ENCODE results near the gene OPCML.

OPCML gene

DNA sequence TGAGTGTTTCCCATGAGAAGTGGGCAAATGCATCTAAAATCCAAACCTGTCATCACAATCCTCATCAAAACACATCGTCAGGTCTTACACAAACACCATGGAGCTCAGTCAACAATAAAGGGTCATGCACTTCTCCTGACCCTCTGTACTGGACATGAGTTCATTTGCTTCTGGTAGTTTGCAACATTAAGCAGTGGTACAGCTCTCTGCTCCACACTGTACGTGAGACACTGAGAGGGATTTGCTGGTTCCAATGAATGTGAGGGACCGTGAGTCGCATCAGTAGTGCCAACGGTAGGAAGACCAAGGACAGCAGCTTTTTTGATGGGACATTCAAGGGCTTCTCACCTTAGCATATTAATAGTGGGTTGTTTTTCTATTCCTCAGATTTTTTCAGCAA lies 752.3 kb downstream of the OPCML start:
- TF ChIP-seq, protein P1, sequence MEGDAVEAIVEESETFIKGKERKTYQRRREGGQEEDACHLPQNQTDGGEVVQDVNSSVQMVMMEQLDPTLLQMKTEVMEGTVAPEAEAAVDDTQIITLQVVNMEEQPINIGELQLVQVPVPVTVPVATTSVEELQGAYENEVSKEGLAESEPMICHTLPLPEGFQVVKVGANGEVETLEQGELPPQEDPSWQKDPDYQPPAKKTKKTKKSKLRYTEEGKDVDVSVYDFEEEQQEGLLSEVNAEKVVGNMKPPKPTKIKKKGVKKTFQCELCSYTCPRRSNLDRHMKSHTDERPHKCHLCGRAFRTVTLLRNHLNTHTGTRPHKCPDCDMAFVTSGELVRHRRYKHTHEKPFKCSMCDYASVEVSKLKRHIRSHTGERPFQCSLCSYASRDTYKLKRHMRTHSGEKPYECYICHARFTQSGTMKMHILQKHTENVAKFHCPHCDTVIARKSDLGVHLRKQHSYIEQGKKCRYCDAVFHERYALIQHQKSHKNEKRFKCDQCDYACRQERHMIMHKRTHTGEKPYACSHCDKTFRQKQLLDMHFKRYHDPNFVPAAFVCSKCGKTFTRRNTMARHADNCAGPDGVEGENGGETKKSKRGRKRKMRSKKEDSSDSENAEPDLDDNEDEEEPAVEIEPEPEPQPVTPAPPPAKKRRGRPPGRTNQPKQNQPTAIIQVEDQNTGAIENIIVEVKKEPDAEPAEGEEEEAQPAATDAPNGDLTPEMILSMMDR (IDR thresholded peaks at IDR 0.05): no peak

DNA sequence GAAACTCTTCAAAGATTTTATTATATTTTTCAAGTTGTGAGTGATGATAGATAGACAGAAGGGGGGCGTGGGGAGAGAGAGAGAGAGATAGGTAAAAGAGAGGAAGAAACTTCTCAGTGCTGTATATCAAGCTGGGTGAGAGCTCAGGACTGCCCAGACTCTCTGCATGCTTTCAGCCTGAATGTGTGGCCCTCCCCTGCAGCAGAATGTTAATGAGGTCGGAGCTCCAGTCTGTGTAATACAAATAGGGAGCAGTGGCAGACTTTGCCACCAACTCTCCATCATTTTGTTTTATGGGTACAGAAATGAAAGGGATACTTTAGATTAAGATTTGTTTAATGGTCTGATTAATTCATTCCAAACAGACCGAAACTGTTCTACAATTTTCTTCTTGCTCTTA lies 752.8 kb downstream of the OPCML start:
- TF ChIP-seq, protein P1 (IDR thresholded peaks at IDR 0.05): no peak

- TF ChIP-seq, protein P1 (IDR thresholded peaks at IDR 0.05): no peak
These were observed 755.0 kb downstream of the OPCML start for GRCh38 chr11:132777067-132777975.

GRCh38 chr11:132773751-132774150 lies 758.5 kb downstream of the OPCML start:
- TF ChIP-seq, protein P1 (IDR thresholded peaks at IDR 0.05): no peak

GRCh38 chr11:132772703-132773545 lies 759.4 kb downstream of the OPCML start:
- TF ChIP-seq, protein P1 (IDR thresholded peaks at IDR 0.05): no peak

DNA sequence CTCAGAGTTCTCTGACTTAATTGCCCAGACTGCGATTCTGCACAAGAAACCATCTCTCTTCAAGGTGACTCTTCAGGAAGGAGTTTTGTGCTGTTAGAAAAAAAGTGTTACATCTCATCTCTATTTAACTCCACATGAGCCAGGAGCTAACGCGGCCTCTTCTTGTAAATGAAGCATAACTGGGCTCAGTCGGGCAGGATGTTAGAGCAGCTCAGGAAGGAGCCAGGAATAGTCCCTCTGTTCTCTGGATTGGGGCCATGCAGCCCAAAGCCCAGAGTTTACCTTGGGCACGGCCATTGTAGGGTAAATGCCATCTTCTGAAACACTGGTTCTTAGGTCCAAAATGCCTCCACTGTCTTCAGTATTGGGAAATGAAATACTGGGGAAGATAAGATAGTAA lies 760.6 kb downstream of the OPCML start:
- TF ChIP-seq, protein P1 (IDR thresholded peaks at IDR 0.05): no peak

GRCh38 chr11:132770829-132771530 lies 761.3 kb downstream of the OPCML start:
- TF ChIP-seq, protein P1 (IDR thresholded peaks at IDR 0.05): no peak
